Suprapubic skin (tissue), 3 donors: ENCODE data around the gene BNIP2.

Experiments
- POLR2A ChIP-seq, 2 donors: fragments of 450-650 bp; IDR thresholded peaks; one replicate each; pipeline ENCODE4 v1.6.1; 2017; ENCODE audit warnings: antibody characterized with exemption in 2 of 2, mild to moderate bottlenecking in 2 of 2, moderate library complexity in 2 of 2
- TF ChIP-seq, protein P1 (sequence below), 2 donors: fragments of 200-600 bp in 1 of 2; fragments of 450-650 bp in 1 of 2; sonication (generic) in 1 of 2; IDR thresholded peaks; one replicate each; pipeline ENCODE4 v1.5.1; 2016 to 2019; ENCODE audit warnings: antibody characterized with exemption in 2 of 2, mild to moderate bottlenecking in 1 of 2, moderate library complexity in 1 of 2

DNA sequence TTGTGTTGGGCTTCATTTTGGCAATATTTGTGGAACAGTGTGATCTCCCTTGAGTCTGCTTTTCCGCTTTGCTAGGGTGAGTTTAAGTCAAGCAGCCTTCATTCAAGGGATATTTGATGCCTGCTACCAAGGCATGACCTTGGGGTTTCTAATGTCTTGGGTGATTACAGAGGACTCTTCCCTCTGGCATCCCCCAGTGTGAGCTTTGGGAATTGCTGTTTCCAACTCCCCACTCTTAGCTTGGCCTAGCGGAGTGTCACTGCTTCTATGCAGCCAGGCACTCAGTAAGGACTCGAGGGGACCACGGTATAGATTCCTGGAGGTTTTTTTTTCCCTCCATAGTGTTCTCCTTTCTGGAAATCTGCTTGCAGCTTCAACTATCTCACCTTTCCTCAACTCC is 56.4 kb downstream of the BNIP2 start:
- TF ChIP-seq, protein P1, sequence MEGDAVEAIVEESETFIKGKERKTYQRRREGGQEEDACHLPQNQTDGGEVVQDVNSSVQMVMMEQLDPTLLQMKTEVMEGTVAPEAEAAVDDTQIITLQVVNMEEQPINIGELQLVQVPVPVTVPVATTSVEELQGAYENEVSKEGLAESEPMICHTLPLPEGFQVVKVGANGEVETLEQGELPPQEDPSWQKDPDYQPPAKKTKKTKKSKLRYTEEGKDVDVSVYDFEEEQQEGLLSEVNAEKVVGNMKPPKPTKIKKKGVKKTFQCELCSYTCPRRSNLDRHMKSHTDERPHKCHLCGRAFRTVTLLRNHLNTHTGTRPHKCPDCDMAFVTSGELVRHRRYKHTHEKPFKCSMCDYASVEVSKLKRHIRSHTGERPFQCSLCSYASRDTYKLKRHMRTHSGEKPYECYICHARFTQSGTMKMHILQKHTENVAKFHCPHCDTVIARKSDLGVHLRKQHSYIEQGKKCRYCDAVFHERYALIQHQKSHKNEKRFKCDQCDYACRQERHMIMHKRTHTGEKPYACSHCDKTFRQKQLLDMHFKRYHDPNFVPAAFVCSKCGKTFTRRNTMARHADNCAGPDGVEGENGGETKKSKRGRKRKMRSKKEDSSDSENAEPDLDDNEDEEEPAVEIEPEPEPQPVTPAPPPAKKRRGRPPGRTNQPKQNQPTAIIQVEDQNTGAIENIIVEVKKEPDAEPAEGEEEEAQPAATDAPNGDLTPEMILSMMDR (IDR thresholded peaks at IDR 0.05): no peak
- no peak for TF ChIP-seq POLR2A (IDR thresholded peaks at IDR 0.05)
